Measurements from ENCODE around the gene LRRC37A3.
"Not testable (repeated sequence)": the region's sequence is repeated elsewhere in the genome, so short reads cannot be mapped to it uniquely, and the experiment has no call there.

LRRC37A3 gene

DNA sequence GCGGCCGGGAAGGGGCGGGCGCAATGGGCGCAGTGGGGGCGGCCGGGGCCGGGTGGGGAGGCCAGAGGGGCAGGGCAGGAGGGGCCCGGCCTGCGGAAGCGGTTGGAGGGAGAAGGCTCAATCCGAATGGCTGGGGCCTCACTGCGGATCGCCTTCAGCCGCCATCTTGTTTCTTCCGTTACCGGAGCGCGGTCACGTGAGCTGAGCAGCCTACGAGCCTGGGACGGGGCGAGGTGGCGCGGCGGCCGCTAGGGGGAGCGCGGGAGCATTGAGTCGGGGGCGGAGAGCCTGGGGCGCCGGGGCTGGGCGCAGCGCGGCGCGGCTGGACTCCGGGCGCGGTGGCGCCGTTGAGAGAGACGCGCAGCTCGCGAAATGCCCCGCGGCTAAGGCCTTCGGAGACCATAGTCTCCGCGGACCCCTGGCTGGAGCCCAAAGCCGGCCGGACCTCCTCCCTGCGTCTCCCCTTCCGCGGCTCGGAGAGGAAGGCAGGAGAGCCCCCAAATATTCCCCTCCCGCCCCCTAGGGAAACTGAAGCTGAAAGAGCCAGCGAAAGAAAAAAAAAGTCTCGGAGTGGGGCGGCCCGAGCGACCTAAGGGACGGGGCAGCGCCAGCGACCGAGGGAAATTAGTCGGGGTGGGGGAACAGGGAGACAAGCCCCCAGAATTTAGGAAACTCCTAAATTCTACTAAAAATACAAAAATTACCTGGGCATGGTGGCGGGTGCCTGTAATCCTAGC is at the start of gene LRRC37A3:
LRRC37A3 (minus strand) TSS at position 190 of the 737 bp plus-strand sequence. CDS start 22,221 bp downstream, outside the sequence.
- DNase-seq, result peak; percentile 94 to 99 (median 96)

DNA sequence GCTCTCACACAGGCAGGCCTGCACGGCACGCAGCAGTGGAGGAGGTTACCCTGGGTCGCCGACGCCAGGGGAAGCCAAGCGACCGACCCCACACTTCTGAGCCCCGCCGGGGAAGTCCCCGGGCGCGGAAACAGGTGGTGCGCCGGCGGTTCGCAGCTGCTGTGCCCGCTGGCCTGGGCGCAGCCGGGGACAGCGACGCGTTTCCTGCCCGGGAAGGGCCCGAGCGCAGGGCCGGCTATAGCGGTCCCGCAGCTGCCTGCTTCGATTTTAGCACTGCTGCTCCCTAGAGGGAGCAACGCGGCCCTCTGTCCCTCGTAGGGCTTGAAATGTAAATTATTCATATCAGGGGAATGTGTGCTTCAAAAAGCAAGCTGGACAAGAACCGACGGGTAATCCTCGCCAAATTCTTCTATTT is 46.6 kb upstream of the LRRC37A3 start:
- DNase-seq, result peak; percentile 62 to 83 (median 78)

DNA sequence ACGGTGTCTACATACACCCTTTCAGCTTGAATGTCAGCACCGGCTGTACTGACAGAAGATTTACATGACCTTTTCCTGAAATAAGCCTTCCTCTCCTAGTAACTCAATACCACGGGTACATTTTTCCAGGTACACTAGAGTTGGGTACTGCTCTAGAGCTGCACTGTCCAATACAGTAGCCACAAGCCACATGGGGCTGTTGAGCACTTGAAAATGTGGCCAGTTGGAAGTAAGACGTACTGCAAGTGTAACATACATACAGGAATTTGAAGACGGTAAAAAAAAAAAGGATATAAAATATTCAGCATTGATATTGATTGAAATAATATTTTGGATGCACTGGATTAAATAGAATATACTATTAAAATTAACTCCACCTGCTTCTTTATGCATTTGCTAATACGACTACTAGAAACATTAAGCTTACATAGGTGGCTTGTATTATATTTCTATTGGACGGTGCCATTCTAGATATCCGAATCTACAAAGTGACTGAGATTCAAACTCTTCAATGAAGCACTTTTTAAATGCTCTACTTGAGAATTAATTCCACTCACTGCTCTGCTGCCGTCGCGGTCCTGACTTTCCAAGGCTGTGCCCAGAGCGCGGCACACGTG is 46.1 kb upstream of the LRRC37A3 start:
- DNase-seq, result not testable (repeated sequence)

DNA sequence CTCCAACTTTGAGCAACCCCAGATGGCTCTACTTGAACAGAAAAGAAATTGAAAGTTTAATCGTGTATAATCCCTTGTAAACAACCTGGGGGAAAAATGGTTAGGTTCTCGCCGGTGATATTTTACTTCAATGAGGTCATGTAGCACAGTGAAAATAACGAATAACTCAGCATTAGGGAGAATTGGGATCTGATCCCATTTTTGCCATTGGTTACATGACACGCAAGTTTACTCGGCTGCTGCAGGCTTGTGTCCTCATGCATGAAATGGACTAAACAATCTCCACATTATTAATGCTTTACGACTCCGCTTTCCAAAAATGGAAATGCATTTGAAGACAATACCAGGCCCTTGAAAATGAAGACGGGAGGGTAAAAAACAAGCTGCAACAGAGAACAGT is 45.5 kb upstream of the LRRC37A3 start:
- no peak for DNase-seq

DNA sequence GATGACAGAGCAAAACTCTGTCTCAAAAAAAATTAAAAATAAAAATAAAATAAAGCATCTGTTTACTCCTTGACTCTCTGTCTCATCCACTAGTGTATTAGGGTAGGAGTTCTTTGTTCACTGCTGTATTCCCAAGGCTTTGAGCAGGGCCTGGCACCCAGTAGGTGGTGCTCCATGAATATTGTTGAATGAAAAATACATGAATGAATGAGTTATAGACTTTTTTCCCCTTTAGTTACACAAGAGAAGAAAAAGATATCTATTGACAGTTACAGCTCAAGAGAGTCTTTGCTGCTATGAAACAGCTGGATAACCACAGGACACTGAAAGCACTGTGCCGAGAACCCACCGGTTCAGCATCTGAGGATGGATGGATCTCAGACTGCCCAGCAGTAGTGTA is 44.5 kb upstream of the LRRC37A3 start:
- DNase-seq, result not testable (repeated sequence)

DNA sequence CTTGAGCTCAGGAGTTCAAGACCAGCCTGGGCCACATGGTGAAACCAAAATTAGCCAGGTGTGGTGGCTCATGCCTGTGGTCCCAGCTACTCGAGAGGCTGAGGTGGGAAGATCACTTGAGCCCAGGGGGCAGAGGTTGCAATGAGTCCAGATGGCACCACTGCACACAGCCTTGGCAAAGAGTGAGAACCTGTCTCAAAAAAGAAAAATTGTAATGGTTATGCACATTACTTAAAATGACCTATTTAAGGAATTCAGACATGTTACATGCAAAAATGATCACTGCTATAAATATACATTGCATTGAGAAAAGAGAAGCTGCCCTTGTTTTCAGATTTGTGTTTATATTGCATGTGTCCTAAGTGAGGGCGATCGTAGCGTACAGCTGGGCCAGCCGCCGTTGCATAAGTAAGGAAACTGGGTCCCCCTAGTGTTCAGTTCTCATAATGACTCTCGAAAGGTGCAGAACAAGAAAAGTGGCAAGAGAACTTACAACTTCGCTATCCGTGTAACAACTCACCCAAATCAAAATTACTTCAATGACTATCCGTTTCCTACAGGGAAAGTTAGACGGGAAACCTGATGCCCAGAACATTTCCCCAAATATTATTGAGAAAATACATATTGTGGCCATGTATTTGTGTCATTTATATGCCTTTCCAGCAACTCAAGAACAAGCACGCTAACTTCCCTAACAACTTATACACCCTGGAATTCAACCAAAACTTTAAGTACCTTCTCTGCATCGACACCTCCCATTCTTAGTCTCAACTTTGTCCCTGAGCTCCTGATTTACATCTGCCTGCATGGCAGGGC is 42.5 kb upstream of the LRRC37A3 start:
- DNase-seq, result peak in 3 of 6 experiments; percentile 29 to 66 (median 58)

DNA sequence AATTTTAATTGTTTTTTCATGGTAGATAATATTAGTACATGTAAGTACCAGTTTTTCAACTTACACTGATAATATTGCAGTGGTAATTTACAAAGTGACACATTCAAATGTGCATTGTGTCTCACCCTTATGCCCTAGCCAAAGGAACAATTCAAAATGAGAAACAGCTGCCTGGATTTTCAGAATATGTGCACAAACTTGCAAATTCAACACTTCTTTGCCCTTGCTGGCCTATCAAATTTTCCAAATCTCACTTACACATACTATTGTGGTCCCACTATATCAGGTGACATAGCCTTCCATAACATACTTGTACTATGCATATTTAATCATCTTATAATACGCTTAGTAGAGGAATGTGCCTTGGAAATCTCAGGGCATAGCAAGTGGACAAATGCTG is 32.6 kb upstream of the LRRC37A3 start:
- DNase-seq, result no peak

DNA sequence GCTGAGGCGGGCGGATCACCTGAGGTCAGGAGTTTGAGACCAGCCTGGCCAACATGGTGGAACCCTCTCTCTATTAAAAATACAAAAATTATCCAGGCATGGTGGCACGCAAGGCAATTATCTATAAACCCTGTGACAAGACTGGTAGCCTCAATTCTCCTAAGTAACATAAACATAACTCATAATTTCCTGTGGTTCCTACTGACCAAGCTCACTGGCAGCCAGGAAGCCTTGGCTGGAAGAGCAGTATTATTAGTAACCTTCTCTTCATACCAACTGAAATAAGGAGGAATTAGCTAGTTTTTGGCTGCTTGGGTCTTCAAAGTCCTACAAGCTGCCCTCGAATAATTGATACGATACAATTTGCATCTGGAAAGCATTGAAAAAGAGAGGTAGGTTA is 31.6 kb upstream of the LRRC37A3 start:
- DNase-seq, result no peak

DNA sequence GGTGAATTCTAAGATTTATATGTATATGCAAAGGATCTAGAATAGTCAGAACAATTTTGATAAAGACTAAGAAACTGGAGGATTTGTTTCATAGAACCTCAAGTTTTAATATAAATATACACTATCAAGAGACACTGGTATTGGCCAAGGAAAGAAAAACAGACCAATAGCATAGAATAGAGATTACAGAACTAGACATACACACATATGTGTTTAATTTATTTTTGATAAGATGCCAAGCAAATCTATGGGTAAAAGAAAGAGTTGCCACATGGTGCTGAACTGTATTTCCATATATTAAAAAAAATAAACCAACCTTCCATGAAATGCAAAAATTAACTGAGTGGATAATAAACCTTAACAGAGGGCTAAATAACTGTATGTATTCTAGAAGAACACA is 27.9 kb upstream of the LRRC37A3 start:
- DNase-seq, result no peak

DNA sequence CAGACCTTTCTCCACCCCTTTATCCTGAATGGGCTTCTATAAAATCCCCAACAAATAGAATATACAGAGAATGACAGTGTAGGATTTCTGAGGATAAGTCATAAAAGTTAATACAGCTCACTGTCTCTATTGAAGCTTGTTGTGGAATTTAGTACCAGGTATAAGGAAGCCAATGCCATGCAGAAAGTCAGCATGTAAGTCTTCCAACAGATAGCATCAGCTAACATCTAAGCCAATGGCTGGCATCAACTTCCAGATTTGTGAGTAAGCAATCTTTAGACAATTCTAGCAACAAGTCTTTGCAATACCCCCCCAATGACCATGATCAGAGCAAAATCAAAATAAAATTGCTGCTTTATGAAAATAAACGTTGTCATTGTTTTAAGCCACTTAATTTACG is 22.5 kb upstream of the LRRC37A3 start:
- DNase-seq, result no peak

DNA sequence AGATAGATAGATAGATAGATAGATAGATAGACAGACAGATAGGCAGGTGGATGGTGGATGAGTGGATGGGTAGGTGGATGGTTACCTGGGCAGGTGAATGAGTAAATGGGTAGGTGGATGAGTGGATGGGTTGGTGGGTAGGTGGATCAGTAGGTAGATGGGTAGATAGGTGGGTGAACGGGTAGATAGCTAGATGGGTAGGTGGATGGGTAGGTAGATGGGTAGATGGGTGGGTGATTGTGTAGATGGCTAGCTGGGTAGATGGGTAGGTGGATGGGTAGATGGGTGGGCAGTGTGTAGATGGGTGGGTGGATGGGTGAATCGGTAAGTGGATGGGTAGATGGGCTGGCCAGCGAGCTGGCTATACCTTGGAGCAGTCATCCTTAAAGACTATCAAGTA is 21.8 kb upstream of the LRRC37A3 start:
- no peak for DNase-seq

DNA sequence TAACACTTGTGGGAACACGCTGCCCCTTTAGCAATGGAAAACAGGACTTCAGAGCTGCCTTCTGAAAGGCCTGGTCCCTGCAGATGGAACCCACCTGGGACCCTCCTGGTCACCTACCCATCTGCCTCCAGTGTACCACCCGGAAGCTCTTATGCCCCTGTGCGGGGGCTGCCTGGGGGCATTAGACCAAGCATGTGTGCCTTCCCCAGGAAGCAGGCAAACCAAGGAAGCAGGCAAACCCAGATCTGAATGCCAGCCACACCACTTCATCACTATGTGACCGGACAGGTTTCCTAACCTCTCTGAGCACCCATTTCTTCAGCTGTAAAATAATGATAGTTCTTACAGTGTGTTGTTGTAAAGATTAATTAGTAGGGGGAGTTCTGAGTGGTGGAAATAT is 20.8 kb upstream of the LRRC37A3 start:
- no peak for DNase-seq

DNA sequence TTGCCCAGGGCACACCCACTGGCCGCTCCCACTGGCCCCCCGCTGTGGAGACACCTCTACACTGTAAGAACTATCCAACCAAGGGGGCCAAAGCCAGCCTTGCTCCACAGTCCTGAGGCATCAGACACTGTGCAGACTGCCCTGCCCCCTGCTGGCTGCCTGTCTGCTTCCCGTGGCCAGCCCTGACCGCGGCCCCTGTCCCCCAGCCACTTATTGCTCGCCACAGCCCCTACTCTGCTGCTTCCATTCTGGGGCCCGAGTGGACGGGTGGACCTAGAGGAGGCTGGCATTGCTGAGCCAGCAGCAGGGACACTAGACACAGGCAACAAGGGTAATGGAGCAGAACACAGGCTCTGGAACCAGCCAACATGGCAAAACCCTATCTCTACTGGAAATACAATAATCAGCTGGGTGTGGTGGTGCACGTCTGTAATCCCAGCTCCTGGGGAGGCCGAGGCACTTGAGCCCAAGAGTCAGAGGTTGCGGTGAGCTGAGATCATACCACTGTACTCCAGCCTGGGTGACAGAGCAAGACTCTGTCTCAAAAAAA is 19.7 kb upstream of the LRRC37A3 start:
- peak in 1 of 6 experiments; percentile 4 for DNase-seq

DNA sequence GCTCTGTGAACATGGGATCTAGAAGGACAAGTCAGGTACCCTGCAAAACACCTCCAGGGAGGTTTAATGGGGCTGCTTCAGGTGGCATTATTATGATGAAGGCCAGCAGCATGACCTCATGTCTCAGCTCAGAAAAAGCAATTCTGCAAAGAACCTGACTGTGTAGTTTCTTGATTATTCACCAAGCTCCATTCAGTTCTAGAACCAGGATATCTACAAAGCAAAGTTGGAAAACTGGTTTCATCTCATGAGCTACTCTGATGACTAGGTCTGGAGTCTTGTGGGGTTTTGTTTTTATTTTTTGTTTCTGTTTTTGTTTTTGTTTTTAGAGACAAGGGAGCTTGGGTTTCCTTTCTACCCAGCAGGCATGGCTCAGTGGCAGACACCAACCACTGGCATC is 19.0 kb upstream of the LRRC37A3 start:
- DNase-seq, result no peak

DNA sequence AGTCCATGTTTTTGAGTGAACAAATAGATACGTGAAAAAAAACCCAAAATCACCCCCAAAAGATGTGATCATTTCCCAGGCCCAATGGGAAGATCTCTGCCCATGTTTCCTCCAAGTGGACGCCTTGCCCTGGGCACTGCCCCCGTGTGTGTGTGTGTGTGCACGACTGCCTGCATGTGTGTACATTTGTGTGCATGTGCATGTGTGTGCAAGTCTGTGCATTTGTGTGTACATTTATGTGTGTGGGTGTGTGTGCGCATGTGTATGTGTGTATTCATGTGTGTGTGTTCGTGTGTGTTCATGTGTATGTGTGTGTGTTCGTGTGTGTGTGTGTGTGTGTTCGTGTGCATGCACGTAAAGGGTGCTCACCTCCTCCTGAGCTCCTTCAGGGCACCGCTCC is 16.8 kb upstream of the LRRC37A3 start:
- DNase-seq, result no peak

DNA sequence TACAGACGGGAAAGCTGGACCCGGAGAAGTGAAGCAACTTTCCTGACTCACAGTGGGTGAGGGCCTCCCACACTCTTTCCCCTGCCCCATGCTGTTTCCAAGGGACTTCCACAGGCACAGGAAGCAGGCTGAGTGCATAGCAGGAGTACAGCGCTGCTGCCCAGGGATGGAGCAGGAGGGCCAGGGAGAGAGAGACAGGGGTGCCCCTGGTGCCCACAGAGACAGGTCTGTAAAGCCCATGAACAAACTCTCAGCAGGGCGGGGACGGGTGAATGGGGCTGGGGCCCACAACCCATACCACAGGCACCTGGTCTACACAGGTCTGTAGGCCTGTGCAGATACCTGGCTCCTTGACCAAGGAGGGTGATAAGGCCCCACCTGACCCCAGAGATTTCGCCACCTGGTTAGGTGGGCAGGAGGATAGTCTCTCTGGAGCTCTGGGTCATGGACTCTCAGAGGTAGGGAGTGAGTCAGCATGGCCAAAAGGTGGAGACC is 15.1 kb upstream of the LRRC37A3 start:
- not testable (repeated sequence) for DNase-seq

DNA sequence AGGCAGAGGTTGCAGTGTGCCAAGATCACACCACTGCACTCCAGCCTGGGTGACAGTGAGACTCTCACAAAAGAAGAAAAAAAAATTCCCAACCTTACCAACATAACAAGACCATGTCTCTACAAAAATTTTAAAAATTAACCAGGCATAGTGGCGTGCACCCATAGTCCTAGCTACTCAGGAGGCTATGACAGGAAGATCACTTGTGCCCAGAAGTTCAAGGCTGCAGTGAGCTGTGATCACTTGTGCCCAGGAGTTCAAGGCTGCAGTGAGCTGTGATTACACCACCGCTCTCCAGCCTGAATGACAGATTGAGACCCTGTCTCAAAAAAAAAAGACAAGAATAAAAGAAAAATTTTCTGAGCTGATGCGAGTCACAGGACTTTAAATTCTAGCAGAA is 13.6 kb upstream of the LRRC37A3 start:
- not testable (repeated sequence) for DNase-seq

DNA sequence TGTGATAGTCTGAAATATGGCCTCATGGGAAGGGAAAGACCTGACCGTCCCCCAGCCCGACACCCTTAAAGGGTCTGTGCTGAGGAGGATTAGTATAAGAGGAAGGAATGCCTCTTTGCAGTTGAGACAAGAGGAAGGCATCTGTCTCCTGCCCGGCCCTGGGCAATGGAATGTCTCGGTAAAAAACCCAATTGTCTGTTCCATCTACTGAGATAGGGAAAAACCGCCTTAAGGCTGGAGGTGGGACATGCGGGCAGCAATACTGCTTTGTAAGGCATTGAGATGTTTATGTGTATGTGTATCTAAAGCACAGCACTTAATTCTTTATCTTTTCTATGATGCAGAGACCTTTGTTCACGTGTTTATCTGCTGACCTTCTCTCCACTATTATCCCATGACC is 11.1 kb upstream of the LRRC37A3 start:
- DNase-seq, result not testable (repeated sequence)

DNA sequence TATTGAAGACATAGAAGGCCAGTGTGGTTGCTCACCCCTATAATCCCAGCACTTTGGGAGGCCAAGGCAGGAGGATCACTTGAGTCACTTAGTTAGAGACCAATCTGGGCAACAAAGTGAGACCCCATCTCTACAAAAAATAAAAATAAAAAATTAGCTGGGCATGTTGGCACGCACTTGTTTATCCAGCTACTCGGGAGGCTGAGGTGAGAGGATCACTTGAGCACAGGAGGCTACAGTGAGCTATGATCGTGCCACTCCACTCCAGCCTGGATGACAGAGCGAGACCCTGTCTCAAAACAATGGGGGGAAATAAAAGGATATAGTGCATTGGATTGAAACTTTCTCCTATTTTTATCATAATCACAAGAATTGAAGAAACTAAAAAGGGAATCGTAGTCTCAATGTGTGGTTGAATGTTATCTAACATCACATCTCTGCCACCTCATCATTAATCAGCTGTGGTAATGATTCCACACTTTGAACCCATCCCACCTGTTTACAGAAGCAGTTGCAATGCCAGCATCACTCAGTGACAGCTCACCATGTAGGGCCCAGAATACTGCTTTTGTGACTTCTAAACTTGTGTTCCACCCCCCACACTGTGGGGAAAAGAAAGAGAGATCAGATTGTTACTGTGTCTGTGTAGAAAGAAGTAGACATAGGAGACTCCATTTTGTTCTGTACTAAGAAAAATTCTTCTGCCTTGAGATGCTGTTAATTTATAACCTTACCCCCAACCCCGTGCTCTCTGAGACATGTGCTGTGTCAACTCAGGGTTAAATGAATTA is 10.3 kb upstream of the LRRC37A3 start:
- not testable (repeated sequence) for DNase-seq

DNA sequence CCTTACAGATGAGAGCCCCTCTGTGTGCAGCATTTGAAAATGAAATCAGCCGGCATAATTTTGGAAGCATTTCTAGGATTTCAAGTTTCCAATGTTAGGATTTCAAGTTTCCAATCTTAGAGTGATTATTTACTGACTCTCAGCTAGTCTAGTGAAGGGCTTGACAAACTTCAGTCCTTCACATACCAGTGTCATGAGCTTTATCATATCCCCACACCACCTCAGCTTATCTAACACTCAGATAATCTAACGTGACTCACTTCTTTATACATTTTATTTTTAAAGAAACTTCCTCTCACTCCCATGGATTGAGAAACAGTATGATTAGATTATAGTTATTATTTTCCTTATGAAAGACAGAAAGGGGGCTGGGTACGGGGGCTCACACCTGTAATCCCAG is 9.4 kb upstream of the LRRC37A3 start:
- DNase-seq, result not testable (repeated sequence)

DNA sequence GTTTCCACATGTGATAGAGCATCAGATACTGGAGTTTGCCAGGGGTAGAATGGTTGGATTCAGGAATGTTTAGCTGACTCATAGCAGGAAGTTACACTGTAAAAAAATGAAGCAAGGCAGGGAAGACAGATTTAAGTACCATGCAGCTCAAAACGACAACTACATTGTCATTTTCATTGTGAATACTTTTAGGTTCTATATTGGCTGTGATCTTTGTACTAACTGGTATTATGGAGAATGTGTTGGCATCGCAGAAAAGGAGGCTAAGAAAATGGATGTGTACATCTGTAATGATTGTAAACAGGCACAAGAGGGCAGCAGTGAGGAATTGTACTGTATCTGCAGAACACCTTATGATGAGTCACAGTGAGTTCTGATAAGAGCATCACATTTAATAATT is 8.2 kb upstream of the LRRC37A3 start:
- peak in 5 of 6 experiments; percentile 46 to 80 (median 54) for DNase-seq

DNA sequence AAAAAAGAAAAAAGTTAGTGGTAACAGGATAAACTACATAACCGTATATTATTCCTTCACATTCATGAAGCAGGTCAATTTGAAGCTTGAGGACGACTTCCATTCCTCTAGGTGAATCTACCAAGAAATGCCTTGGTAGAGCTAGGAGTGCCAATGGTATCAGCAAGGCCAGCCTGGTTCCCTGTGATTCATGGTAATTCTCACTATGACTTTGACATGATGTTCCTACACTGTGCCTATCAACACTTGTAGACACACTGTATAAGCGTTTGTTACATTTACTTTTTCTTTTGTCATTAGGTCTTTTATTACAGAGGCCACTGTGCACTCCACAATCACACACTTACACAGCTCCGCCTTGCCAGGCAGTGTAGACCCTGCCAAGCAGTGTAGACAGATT is 7.2 kb upstream of the LRRC37A3 start:
- not testable (repeated sequence) for DNase-seq
